ENCODE data around the gene TRUB1. TPM values are rescaled to one million over a fixed set of nuclear protein-coding genes. Genes with fewer than 3 reads are reported as not detected.

Gene TRUB1
- polyA plus RNA-seq, 1 of the 3 experiments (the other 2 are of a cell fraction): 9.9 TPM

DNA sequence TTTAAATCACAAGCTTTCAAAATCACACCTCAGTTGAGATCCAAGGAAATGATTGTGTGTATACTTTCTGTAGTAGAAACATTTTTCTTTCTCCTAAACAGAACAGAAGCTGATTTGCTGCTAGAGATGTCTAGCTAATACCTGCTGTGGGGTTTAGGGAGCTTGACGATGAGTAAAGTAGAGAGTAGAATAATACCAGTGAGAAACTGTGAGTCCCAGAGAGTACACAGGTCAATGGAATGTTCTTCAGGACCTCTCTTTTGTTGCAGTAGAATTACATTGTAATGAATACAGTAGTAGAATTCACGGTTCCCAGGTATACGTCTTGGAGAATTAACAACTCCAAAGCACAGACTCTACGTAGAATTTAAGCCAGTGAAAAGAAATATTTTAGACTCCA is 18.0 kb downstream of the TRUB1 start:
- no peaks in the 10 kb centered on the region for H3K9me3 ChIP-seq
- peaks cover 39 to 41% of the 10 kb centered on the region in 2 experiments for H3K36me3 ChIP-seq (replicated peaks in 1 of 2; ENCODE audit: control insufficient read depth in 1 of 2, insufficient read depth in 2 of 2, low read length in 1 of 2)
- H3F3A ChIP-seq (replicated peaks; ENCODE audit: insufficient read depth): peaks cover 3% of the 10 kb centered on the region
- H3K4me2 ChIP-seq: 0 out of 2 replicates have a peak overlapping the region, but pooled peaks have one; percentile 25
- WGBS (ENCODE audit: low lambda C conversion rate): 94% methylated on average over 4 of the region's 4 CpGs
- no peaks in the 10 kb centered on the region for H3K27me3 ChIP-seq (ENCODE audit: insufficient read depth)
- no peak for DNase-seq
- H3K4me1 ChIP-seq (ENCODE audit: control insufficient read depth in 1 of 2, insufficient read depth in 2 of 2, low read depth in 1 of 2, low read length in 1 of 2): peaks cover 0 to 18% of the 10 kb centered on the region in 2 experiments; a peak in 2 of 4 replicates
- no peak overlapping the region for H3K4me3 ChIP-seq (ENCODE audit: low read depth in 2 of 2, low read length in 1 of 2)
- peak overlapping the region; percentile 11 to 64; a peak in 2 of 4 replicates for H3K27ac ChIP-seq (ENCODE audit: low read depth in 2 of 2, low read length in 1 of 2)
- no peak for TF ChIP-seq TCF12 (IDR thresholded peaks at IDR 0.05)
- TF ChIP-seq RAD21 (IDR thresholded peaks at IDR 0.05; ENCODE audit: low read length): no peak
- TF ChIP-seq RFX5 (IDR thresholded peaks at IDR 0.05; ENCODE audit: low read length): no peak
- TF ChIP-seq, protein P1, sequence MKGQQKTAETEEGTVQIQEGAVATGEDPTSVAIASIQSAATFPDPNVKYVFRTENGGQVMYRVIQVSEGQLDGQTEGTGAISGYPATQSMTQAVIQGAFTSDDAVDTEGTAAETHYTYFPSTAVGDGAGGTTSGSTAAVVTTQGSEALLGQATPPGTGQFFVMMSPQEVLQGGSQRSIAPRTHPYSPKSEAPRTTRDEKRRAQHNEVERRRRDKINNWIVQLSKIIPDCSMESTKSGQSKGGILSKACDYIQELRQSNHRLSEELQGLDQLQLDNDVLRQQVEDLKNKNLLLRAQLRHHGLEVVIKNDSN (IDR thresholded peaks at IDR 0.05; ENCODE audit: borderline replicate concordance, low read depth): no peak
- no peak for TF ChIP-seq SIN3A (IDR thresholded peaks at IDR 0.05; ENCODE audit: borderline replicate concordance, low read depth, low read length)
- no peak for TF ChIP-seq EP300 (IDR thresholded peaks at IDR 0.05; ENCODE audit: borderline replicate concordance in 1 of 2, low read depth in 1 of 2, low read length in 1 of 2)
- no peak for TF ChIP-seq ELF1 (IDR thresholded peaks at IDR 0.05)
- TF ChIP-seq, protein P2, sequence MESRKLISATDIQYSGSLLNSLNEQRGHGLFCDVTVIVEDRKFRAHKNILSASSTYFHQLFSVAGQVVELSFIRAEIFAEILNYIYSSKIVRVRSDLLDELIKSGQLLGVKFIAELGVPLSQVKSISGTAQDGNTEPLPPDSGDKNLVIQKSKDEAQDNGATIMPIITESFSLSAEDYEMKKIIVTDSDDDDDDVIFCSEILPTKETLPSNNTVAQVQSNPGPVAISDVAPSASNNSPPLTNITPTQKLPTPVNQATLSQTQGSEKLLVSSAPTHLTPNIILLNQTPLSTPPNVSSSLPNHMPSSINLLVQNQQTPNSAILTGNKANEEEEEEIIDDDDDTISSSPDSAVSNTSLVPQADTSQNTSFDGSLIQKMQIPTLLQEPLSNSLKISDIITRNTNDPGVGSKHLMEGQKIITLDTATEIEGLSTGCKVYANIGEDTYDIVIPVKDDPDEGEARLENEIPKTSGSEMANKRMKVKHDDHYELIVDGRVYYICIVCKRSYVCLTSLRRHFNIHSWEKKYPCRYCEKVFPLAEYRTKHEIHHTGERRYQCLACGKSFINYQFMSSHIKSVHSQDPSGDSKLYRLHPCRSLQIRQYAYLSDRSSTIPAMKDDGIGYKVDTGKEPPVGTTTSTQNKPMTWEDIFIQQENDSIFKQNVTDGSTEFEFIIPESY (IDR thresholded peaks at IDR 0.05; ENCODE audit: borderline replicate concordance, low read depth): no peak
- TF ChIP-seq FOXM1 (IDR thresholded peaks at IDR 0.05; ENCODE audit: low read depth): no peak
- H3K9ac ChIP-seq: no peak overlapping the region
- ChIA-PET POLR2A (interaction anchor here (1.9 kb wide), 1 partner anchor 18 kb away, joined by 8 read pairs; the partner anchor contains the start of gene TRUB1), CTCF (interaction anchor here (1.0 to 2.8 kb wide), 3 partner anchors 11 to 79 kb away, joined by 3 to 8 read pairs (median 3); no protein-coding TSS in a partner anchor)
- H3K79me2 ChIP-seq (ENCODE audit: insufficient read depth): peaks cover 25% of the 10 kb centered on the region
- H4K20me1 ChIP-seq (ENCODE audit: insufficient read depth): 0 out of 2 replicates have a peak, but pooled peaks cover 3% of the 10 kb centered on the region
- H2AFZ ChIP-seq (ENCODE audit: low read depth): no peak overlapping the region
- H3K9me2 ChIP-seq: no peaks in the 10 kb centered on the region

DNA sequence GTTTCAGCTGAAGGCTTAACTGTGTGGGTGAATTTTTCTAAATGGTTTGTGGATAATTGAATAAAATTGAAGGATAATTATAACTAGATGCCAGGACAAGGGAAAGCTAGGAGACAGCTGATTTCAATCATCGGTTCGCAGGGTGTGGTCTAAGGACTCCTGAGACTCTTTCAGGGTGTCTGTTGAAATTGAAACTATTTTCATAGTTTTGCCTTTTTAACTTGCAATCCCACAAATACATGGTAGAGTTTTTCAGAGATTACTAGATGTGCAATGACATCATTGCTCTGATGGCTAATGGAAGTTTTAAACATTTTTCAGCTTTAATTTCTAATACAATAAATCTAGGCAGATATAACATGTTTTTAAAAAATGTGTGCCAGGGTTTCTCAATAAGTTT is 18.5 kb downstream of the TRUB1 start:
- H3K36me3 ChIP-seq (replicated peaks in 1 of 2; ENCODE audit: control insufficient read depth in 1 of 2, insufficient read depth in 2 of 2, low read length in 1 of 2): peaks cover 38 to 43% of the 10 kb centered on the region in 2 experiments
- TF ChIP-seq TCF12 (IDR thresholded peaks at IDR 0.05) (peak; percentile 11; the same call in 1 of the 2 replicates), RAD21 (IDR thresholded peaks at IDR 0.05; ENCODE audit: low read length) (no peak)
- ChIA-PET CTCF (interaction anchor here (1.0 to 2.8 kb wide), 4 partner anchors 11 to 80 kb away, joined by 3 to 8 read pairs (median 3); no protein-coding TSS in a partner anchor), POLR2A (interaction anchor here (1.9 kb wide), 1 partner anchor 18 kb away, joined by 8 read pairs; the partner anchor contains the start of gene TRUB1)
- H3K4me1 ChIP-seq (ENCODE audit: control insufficient read depth in 1 of 2, insufficient read depth in 2 of 2, low read depth in 1 of 2, low read length in 1 of 2): peaks cover 0 to 18% of the 10 kb centered on the region in 2 experiments; a peak in 2 of 4 replicates
- DNase-seq: no peak
- no peak overlapping the region for H3K9ac ChIP-seq
- H2AFZ ChIP-seq (ENCODE audit: low read depth): no peak overlapping the region
- H3K4me3 ChIP-seq (ENCODE audit: low read depth in 2 of 2, low read length in 1 of 2): no peak overlapping the region
- H3K27me3 ChIP-seq (ENCODE audit: insufficient read depth): no peaks in the 10 kb centered on the region
- H3K79me2 ChIP-seq (ENCODE audit: insufficient read depth): peaks cover 22% of the 10 kb centered on the region
- no peaks in the 10 kb centered on the region for H3K9me2 ChIP-seq
- H3F3A ChIP-seq (replicated peaks; ENCODE audit: insufficient read depth): peaks cover 3% of the 10 kb centered on the region
- WGBS (ENCODE audit: low lambda C conversion rate): 30% methylated on average over 2 of the region's 2 CpGs
- H3K9me3 ChIP-seq: no peaks in the 10 kb centered on the region
- H4K20me1 ChIP-seq (ENCODE audit: insufficient read depth): 0 out of 2 replicates have a peak, but pooled peaks cover 3% of the 10 kb centered on the region
- 0 out of 2 replicates have a peak overlapping the region, but pooled peaks have one; percentile 25 for H3K4me2 ChIP-seq
- H3K27ac ChIP-seq (ENCODE audit: low read depth in 2 of 2, low read length in 1 of 2): peak overlapping the region; percentile 11 to 64; a peak in 3 of 4 replicates

Measured in SK-N-SH (cell line).